GM21390 (cell line): ENCODE data around the gene NPC2.
A peak's percentile ranks its signal among the peaks of the same experiment; 100 is the strongest.
"Not testable (repeated sequence)": the region's sequence is repeated elsewhere in the genome, so short reads cannot be mapped to it uniquely, and the experiment has no call there.

Experiments used
- ATAC-seq: cut with Tn5 transposase; IDR thresholded peaks from one replicate; pipeline ENCODE4 v1.9.1; 2021; ENCODE audit not compliant: unreplicated experiment

NPC2 gene

GRCh38 chr14:74492776-74493342 lies at the start of gene NPC2:
NPC2 (minus strand) TSS chr14:74493305; CDS start chr14:74493274, 31 bp downstream.
- peak; percentile 6 for ATAC-seq

- ATAC-seq = no peak
These were observed 49.1 kb upstream of the NPC2 start for GRCh38 chr14:74542056-74542685.

GRCh38 chr14:74541225-74541624 lies 48.1 kb upstream of the NPC2 start:
- no peak for ATAC-seq

- ATAC-seq = no peak
These were observed 46.4 kb upstream of the NPC2 start for GRCh38 chr14:74539503-74539902.

- ATAC-seq = no peak
These were observed 45.6 kb upstream of the NPC2 start for GRCh38 chr14:74538411-74539391.

GRCh38 chr14:74536336-74536735 lies 43.2 kb upstream of the NPC2 start:
- not testable (repeated sequence) for ATAC-seq

GRCh38 chr14:74535756-74536325 lies 42.7 kb upstream of the NPC2 start:
- no peak for ATAC-seq

- ATAC-seq = no peak
These were observed 40.5 kb upstream of the NPC2 start for GRCh38 chr14:74533576-74533975.

GRCh38 chr14:74532246-74532645 lies 39.1 kb upstream of the NPC2 start:
- no peak for ATAC-seq

GRCh38 chr14:74531467-74531866 lies 38.4 kb upstream of the NPC2 start:
- no peak for ATAC-seq

GRCh38 chr14:74531006-74531405 lies 37.9 kb upstream of the NPC2 start:
- no peak for ATAC-seq

- ATAC-seq = no peak
These were observed 35.8 kb upstream of the NPC2 start for GRCh38 chr14:74528886-74529285.

GRCh38 chr14:74528406-74528805 lies 35.3 kb upstream of the NPC2 start:
- ATAC-seq = no peak

GRCh38 chr14:74527736-74528280 lies 34.7 kb upstream of the NPC2 start:
- no peak for ATAC-seq

GRCh38 chr14:74526854-74527585 lies 33.9 kb upstream of the NPC2 start:
- no peak for ATAC-seq

- peak; percentile 51 for ATAC-seq
These were observed 32.3 kb upstream of the NPC2 start for GRCh38 chr14:74525361-74525851.

GRCh38 chr14:74524812-74525135 lies 31.7 kb upstream of the NPC2 start:
- no peak for ATAC-seq

GRCh38 chr14:74524076-74524811 lies 31.1 kb upstream of the NPC2 start:
- no peak for ATAC-seq

GRCh38 chr14:74522740-74523139 lies 29.6 kb upstream of the NPC2 start:
- no peak for ATAC-seq

GRCh38 chr14:74521756-74522155 lies 28.7 kb upstream of the NPC2 start:
- no peak for ATAC-seq
